Erythroblast (primary cell): Measurements from ENCODE around the gene SURF4.

Experiments
- GATA1 ChIP-seq: IDR thresholded peaks from 2 replicates; pipeline ENCODE4 v1.6.1; 2011; ENCODE audit warnings: low read depth, mild to moderate bottlenecking, control low read depth, low read length, moderate library complexity
- POLR2A ChIP-seq: IDR thresholded peaks from 2 replicates; pipeline ENCODE4 v1.6.1; 2011; ENCODE audit warnings: mild to moderate bottlenecking, low read length

- TF ChIP-seq POLR2A, result no peak
- TF ChIP-seq GATA1, result no peak
These were observed 30.9 kb downstream of the SURF4 start for GRCh38 chr9:133344979-133345378.
